ENCODE results near the gene CSK.

CSK gene

DNA sequence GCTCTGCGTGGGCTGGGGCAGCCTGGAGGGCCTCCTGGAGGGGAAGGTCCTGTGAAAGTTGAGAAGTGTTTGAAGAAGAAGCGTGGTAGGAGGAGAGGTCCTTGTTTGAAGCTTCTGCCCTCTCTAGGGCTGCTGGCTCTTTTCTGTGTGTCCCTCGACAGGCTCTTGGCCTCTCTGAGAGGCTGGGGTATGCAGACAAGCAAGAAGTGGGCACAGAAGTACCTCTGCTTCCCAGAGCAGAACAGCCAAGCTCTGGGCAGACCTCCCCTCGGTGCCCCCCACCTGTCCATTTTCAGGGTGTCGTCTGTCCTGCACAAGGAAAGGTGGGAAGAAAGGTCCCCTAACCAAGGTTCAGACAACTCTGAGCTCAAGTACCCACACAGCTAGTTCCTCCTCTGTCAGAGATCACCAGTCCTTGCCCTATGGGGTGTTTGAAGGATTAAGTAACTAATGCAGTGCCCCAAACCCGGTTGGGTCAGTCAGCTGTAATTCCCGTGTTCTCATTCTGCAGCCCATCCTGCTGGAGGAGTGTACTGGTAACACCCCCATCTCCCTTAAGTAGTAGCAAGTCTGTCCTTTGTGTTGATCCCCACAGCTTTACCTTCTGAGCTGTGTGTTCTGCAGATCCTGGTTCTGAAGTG, 6.3 kb downstream of the CSK start:
- DNase-seq: no peak

- DNase-seq: peak; percentile 34
Measured at GRCh38 chr15:74788683-74789151, 6.8 kb downstream of the CSK start.

- DNase-seq: no peak
Measured at GRCh38 chr15:74789171-74789631, 7.3 kb downstream of the CSK start.

- no peak for DNase-seq
Measured at GRCh38 chr15:74789741-74790079, 7.8 kb downstream of the CSK start.

DNA sequence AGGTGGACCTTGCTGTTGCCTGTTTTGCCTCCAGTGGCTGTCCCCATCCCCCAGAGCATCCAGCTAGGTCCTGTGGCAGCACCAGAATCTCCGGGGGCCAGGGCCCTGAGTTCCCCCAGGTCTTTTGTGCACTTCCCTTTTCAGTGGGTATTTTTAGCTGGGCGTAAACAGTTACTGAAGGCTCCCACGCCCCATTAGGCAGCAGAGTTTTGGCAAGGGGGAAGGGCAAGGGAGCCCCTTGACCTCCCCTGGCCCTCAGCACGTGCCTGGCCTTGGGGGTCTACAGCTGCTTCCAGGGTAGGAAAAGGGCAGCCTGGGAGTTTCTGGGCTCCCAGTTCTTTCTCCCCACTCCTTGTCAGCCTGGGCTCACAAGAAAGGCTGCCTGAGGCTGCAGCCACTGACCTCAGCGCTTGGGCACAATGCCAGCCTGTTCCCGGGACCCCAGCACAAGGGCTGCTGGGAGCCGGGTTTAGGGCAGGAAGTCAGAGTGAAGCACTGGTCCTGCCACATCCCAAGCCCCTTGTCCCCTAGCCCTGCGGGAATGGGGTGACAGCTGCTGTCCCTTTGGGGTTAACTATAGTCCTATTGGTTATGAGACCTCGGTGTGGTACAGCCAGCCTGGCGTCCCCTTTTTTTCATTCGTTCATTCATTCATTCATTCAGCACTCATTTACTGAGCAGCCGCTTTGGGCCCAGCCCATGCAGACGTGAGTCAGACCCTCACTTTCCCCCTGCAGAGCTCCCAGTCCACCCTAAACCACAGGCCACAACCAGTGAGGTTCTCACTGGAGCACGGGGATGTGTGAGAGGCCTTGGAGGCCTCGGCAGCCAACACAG, 8.4 kb downstream of the CSK start:
- DNase-seq: no peak

DNA sequence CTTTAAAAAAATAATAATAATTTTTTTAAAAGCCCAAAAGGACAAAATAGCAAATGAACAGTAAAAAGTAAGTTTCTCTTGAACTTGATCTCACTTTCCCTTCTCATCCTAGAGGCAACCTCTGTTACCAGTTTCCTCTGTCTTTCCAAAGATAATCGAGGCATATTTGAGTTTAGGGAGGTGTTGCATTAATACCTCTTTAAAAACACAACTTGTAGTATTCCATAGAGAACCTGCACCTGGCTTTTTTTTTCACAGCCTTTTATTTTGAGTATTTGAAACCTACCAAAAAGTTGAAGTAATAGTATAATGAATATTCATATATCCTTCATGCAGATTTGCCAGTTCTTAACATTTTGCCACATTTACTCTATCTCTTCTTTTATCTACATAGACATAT, 9.1 kb downstream of the CSK start:
- no peak for DNase-seq

DNA sequence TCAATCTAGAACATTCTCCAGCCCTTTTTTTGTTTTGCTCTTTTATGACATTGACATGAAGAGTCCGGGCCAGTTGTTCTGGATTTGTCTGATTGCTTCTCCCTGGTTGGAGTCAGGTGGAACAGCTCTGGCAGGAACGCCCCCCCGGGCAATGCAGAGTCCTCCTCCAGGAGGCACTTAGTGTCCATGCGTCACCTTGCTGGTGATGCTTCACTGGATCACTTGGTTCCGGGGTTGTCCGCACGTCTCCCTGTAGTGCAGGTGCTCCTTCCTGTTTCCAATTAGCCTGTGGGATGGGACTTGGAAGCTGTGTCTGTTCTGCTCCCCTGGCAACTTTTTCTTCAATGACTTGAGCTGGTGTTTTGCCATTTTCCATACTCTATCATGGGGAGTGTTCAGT, 9.8 kb downstream of the CSK start:
- no peak for DNase-seq

DNA sequence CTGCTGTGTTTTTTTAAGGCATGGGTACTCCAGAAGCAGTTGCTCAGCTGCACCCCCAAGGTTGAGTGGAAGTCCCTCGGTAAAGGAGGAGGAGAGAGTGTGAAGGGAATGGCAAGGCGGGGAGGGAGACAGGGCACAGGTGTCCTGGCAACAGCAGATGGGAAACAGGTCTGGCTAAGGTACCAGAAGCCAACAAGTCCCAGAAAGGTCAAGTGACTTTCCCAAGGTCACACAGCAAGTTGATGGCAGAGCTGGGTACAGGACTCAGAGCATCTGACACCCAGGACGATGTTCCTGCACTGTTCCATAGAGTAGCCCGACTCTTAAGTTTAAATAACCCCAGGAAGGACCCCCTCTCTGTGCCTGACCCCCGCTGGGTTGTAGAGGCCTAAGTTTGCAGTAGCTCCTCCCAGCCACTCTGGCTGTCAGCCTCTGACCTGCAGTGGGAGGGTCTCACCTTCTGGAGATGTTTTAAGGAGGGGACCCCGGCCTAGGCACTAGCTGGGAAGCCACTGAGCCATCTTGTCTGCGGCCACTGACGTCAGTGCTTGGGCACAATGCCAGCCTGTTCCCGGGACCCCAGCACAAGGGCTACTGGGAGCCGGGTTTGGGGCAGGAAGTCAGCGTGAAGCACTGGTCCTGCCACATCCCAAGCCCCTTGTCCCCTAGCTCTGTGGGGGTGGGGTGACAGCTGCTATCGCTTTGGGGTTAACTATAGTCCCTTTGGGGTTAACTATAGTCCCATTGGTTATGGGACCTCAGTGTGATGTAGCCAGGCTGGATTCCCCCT, 10.5 kb downstream of the CSK start:
- DNase-seq: no peak

DNA sequence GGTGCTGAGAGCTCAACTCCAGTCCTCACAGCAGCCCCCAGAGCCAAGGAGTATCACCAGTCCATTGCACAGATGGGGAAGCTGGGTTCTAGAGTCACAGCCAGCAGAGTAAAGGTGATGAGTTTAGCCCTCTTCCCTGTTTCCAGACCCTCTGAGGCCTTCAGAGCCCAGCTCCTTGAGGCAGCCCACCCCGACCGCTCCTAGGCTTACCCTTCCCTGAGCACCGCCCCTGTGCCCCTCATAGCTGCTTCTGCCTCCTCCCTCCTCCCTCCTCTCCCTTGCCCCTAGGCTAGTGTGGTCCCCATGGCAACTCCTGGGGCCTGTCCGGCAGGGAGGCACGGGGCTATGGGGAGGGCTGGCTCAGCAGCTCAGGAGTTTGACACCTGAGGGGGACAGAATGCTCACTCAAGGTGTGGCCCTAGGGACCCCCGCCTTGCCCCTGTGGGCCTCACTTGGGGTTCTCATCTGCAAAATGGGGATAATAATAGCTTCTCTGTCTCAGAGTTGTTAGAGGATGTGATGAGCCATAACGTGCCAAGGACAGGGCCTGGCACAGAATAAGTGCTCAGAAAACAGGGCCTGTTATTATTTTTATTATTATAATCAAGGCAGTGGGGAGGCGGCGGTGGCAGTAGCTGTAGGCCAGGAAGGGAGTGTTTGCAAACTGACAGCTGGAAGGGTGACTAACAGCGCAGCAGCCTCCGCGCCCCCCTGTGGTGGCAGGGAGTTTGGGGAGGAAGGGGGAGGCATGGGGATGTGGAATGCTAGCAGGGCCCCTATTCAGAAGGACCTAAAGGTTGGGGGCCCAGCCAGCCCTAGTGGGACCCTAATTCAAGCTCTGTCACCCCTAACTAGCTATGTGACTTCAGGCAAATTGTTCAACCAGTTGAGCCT, 11.5 kb downstream of the CSK start:
- peak; percentile 68 for DNase-seq

DNA sequence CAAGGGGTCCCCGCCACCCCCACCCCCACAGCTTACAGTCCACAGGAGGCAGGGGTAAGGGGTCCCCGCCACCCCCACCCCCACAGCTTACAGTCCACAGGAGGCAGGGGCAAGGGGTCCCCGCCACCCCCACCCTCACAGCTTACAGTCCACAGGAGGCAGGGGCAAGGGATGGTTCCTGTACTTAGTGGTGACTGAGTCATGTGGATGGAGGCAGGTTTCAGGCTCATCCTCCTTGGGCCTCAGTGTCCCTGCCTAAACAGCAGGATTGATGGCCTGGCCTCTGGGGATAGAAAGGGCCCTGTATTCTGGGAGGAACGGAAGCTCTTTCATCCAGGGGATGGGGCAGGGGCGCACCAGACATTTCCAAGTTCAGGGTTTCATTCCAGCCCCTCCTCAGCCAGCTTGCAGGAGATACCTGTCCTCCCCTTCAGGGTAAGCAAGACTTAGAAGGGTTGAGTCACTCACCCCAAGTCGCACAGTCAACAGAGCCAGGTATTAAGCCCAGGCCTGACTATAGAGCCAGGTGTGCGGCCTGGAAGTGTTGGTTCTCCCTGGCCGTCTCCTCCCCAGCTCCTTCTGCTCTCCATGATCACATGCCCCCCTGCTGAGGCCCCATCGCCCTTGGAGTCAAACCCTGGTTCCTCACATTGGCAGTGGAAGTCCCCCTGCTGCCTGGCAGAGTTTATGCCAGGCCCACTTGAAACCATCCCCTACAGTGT, 12.5 kb downstream of the CSK start:
- no peak for DNase-seq

GRCh38 chr15:74794970-74795349, 13.1 kb downstream of the CSK start:
- DNase-seq: no peak

- no peak for DNase-seq
Measured at GRCh38 chr15:74795966-74796625, 14.2 kb downstream of the CSK start.

DNA sequence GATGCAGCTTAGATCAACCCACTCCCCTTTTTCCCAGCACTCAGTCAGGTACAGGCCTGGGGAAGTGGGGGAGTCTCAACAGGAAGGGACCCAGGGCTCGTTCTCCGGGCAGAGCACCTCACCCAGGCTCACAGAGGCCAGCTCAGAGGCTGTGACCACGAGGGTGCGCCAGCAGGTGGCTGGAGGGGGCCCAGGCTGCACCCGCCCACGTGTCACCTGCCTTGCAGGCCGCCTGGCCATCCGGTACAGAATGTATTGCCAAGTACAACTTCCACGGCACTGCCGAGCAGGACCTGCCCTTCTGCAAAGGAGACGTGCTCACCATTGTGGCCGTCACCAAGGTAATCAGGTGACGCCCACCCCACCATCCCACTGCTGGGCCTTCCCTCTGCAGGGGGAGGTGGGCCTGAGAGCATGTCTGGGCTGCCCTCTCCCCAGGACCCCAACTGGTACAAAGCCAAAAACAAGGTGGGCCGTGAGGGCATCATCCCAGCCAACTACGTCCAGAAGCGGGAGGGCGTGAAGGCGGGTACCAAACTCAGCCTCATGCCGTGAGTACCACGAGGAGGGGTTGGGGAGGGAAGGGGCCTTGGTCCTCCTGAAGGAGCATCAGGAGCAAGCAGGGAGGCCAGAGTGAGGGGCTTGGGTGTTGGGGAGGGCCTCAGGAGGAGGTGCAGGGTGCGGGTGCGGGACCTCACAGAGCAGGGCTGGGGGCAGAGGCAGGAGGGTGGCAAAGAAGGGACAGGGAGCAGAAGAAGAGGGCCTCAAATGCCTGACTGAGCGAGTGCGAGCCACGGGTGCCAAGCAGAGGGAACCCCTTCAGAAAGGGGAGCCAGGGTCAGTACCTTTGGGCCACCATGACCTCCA, 16.7 kb downstream of the CSK start:
- DNase-seq: no peak

GRCh38 chr15:74799255-74799855, 17.5 kb downstream of the CSK start:
- DNase-seq: no peak

- DNase-seq: peak; percentile 85
Measured at GRCh38 chr15:74799856-74800558, 18.1 kb downstream of the CSK start.

DNA sequence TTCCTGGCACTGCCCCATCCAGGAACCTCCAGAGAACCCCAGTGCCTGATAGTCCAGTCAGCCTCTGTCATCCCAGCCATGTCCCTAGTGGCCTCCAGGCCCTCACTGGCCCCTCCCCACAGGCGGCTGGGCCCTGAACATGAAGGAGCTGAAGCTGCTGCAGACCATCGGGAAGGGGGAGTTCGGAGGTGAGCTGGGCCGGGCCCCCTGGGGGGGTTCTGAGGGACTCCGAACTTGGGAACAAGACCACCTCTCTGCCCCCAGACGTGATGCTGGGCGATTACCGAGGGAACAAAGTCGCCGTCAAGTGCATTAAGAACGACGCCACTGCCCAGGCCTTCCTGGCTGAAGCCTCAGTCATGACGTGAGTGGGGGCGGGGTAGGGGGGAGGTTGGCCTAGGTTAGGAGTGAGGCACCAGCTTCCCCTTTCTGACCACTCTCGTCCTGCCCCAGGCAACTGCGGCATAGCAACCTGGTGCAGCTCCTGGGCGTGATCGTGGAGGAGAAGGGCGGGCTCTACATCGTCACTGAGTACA, 18.7 kb downstream of the CSK start:
- DNase-seq: no peak

GRCh38 chr15:74801311-74801997, 19.6 kb downstream of the CSK start:
- no peak for DNase-seq

GRCh38 chr15:74802290-74802689, 20.4 kb downstream of the CSK start:
- DNase-seq: no peak
